ENCODE data around the gene USP51.
A peak's percentile ranks its signal among the peaks of the same experiment; 100 is the strongest.
"Not testable (repeated sequence)": the region's sequence is repeated elsewhere in the genome, so short reads cannot be mapped to it uniquely, and the experiment has no call there.

Gene USP51

GRCh38 chrX:55489314-55490009, at the start of gene USP51:
TSS of gene USP51 (minus strand) at chrX:55489848. CDS start at chrX:55488939, 909 bp downstream.
- TF ChIP-seq, protein P1, sequence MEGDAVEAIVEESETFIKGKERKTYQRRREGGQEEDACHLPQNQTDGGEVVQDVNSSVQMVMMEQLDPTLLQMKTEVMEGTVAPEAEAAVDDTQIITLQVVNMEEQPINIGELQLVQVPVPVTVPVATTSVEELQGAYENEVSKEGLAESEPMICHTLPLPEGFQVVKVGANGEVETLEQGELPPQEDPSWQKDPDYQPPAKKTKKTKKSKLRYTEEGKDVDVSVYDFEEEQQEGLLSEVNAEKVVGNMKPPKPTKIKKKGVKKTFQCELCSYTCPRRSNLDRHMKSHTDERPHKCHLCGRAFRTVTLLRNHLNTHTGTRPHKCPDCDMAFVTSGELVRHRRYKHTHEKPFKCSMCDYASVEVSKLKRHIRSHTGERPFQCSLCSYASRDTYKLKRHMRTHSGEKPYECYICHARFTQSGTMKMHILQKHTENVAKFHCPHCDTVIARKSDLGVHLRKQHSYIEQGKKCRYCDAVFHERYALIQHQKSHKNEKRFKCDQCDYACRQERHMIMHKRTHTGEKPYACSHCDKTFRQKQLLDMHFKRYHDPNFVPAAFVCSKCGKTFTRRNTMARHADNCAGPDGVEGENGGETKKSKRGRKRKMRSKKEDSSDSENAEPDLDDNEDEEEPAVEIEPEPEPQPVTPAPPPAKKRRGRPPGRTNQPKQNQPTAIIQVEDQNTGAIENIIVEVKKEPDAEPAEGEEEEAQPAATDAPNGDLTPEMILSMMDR (IDR thresholded peaks at IDR 0.05; ENCODE audit: low read depth, low read length) = no peak
- H3K4me3 ChIP-seq (replicated peaks in 1 of 2; ENCODE audit: low read depth in 2 of 2, low read length in 2 of 2) = peak within 1 kb of the TSS; percentile 63 to 71
- peak; percentile 8 to 73 for DNase-seq (ENCODE audit: low read depth in 2 of 2)

- TF ChIP-seq, protein P1 (IDR thresholded peaks at IDR 0.05; ENCODE audit: low read depth, low read length) = no peak
- no peak overlapping the region for H3K4me3 ChIP-seq (replicated peaks in 1 of 2; ENCODE audit: low read depth in 2 of 2, low read length in 2 of 2)
- peak in 1 of 2 donors; percentile 13 for DNase-seq (ENCODE audit: low read depth in 2 of 2)
Measured at GRCh38 chrX:55524487-55524886, 34.8 kb upstream of the USP51 start.

GRCh38 chrX:55523356-55523755, 33.7 kb upstream of the USP51 start:
- TF ChIP-seq, protein P1 (IDR thresholded peaks at IDR 0.05; ENCODE audit: low read depth, low read length) = no peak
- DNase-seq (ENCODE audit: low read depth in 2 of 2) = no peak
- H3K4me3 ChIP-seq (replicated peaks in 1 of 2; ENCODE audit: low read depth in 2 of 2, low read length in 2 of 2) = no peak overlapping the region

GRCh38 chrX:55522596-55523276, 33.1 kb upstream of the USP51 start:
- TF ChIP-seq, protein P1 (IDR thresholded peaks at IDR 0.05; ENCODE audit: low read depth, low read length) = no peak
- H3K4me3 ChIP-seq (replicated peaks in 1 of 2; ENCODE audit: low read depth in 2 of 2, low read length in 2 of 2) = no peak overlapping the region
- DNase-seq (ENCODE audit: low read depth in 2 of 2) = no peak

GRCh38 chrX:55521687-55522086, 32.0 kb upstream of the USP51 start:
- no peak overlapping the region for H3K4me3 ChIP-seq (replicated peaks in 1 of 2; ENCODE audit: low read depth in 2 of 2, low read length in 2 of 2)
- TF ChIP-seq, protein P1 (IDR thresholded peaks at IDR 0.05; ENCODE audit: low read depth, low read length) = no peak
- no peak for DNase-seq (ENCODE audit: low read depth in 2 of 2)

DNA sequence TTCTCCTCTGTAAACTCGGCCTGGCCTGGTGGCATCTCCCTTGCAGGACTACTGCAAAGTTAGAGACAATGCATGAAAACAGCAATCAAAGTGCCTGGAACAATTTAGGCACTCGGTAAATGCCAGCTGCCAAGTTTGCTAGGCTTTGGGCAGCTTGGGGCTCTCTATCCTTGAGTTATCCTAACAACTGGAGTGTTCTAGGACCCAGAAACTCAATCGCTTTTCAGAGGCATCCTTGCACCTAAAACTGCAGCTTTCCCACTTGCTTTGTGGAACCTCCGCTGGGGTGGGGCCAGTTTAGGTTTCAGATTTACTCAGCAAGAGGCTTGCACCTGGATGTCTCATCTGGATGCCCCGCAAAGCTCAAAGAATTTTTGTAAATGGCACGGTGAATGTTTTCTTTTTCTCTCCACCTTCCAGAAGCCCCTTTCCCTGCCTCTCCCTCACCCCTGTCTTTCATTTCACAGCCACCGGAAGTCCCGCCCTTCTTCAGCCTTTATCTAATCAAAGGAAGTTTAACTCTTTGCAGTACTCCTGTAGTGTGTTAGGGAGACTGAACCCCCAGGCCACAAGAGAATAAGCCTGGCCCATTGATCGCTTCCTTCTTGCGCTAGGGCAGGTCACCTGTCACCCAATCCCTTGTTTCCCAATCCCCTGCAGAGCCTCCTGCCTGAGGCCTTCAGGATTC, 27.3 kb upstream of the USP51 start:
- H3K4me3 ChIP-seq (replicated peaks in 1 of 2; ENCODE audit: low read depth in 2 of 2, low read length in 2 of 2); DNase-seq (ENCODE audit: low read depth in 2 of 2): not testable (repeated sequence)

DNA sequence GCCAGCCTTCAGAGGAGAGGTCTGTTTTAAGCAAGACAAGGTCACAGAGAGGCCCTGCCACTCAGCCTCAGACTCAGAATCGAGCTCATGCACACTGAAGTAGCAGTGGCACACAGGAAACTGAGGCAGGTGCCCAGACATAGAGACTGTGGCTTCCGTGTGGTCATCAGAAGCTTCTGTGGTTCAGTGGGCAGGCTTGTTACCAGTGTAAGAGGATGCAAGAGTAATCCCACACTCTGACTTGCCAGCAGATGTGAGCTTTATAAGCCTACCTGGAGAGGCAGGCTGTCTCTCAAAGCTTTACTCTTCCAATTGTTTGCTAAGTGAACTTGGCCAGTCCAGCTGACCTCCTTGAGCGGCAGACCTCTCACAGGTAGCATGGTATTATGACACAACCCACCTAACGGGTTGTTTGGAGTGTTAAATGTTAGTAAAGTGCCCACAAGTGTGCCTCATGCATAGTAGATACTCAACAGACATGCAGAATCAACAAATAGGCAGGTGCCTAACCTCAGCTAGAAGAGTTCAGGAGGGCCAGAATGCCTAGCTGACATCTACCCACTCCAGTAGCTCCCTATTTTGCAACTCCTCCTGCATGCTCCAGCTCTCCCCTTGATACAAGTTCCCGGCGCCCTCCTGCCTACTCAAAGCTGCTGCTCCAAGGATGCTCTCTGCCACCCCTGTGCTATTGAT, 23.5 kb upstream of the USP51 start:
- not testable (repeated sequence) for H3K4me3 ChIP-seq (replicated peaks in 1 of 2; ENCODE audit: low read depth in 2 of 2, low read length in 2 of 2); DNase-seq (ENCODE audit: low read depth in 2 of 2)

DNA sequence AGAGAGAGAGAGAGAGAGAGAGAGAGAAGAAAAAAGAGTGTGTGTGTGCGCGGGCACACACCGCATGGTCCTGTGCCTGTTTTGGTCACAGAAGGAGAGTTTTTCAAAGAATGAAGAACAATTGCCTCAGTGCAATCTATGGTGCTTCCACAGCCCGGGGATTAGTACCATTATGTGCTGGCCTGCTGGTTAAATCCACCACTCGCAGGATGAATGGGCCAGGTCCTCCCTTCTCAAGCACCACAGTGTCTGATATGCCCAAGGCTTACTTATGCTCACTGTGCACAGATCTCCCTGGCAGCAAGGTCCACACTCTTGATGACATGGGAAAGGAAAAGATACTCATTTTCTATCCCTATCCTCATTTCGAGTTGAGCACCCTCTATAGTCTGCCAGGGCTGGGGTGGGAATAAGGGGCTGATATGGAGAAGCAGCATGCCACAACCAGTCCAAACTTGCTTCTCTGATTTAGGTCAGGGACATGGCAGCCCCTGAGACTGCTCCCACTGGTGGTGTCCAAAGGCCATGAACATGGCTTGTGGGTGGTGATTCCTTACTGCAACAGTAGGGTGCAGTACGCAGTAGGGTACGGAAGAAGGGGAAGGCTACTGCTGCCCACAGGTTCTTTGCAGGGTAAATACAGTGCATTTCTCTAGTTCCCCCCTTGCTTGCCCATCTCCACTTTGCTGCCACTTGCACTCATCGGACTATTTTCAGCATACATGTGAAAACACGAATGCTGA, 18.9 kb upstream of the USP51 start:
- not testable (repeated sequence) for DNase-seq (ENCODE audit: low read depth in 2 of 2); H3K4me3 ChIP-seq (replicated peaks in 1 of 2; ENCODE audit: low read depth in 2 of 2, low read length in 2 of 2)

DNA sequence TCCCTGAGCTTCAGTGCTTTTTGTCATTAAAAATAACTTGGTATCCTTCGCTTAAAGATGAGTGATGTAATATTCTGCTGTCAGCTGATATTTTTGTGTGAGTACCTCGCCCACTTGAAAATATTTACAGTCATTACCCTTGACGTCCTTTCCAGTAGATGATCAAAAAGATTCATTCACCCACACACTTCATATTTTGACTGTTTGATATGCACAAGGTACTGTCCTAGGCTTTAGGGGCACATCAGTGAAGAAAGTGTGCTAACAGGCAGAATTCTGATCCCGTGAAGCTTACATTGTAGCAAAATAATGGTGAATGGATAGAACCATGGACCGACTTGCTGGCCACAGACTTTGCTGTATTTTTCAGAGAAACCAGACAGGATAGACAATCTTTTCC, 18.1 kb upstream of the USP51 start:
- not testable (repeated sequence) for DNase-seq (ENCODE audit: low read depth in 2 of 2); H3K4me3 ChIP-seq (replicated peaks in 1 of 2; ENCODE audit: low read depth in 2 of 2, low read length in 2 of 2)

DNA sequence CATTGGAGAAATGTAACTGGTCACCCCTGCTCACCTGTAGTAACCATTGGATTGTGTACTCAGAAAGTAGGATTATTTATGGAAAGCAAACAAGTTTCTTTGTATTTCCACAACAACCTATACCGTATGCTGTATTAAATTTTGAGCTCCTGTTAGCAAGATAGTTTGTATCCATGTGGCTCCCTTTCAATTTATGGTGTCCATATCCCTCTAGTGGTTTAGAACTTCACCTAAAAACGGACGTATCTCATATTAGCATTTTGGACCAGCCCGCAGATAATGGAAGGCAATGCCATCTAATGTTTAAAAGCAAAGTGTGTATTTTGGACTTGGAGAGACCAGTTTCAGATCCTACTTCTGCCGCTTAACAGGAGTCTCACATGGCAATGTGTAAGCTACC, 17.4 kb upstream of the USP51 start:
- not testable (repeated sequence) for H3K4me3 ChIP-seq (replicated peaks in 1 of 2; ENCODE audit: low read depth in 2 of 2, low read length in 2 of 2); DNase-seq (ENCODE audit: low read depth in 2 of 2)

Data from cardiac fibroblast (primary cell).